HG03039 (cell line): ENCODE data around the gene FBXO24.
"Not testable (repeated sequence)": the region's sequence is repeated elsewhere in the genome, so short reads cannot be mapped to it uniquely, and the experiment has no call there.

Experiments used
- ATAC-seq: cut with Tn5 transposase; IDR thresholded peaks from one replicate; pipeline ENCODE4 v1.9.1; 2021; ENCODE audit warnings: mild to moderate bottlenecking, moderate library complexity; ENCODE audit not compliant: unreplicated experiment

Gene FBXO24

GRCh38 chr7:100586266-100587025 lies at the start of gene FBXO24:
Gene FBXO24, plus strand, starts transcription at chr7:100586328. Its CDS starts 298 bp downstream, at chr7:100586626.
- ATAC-seq, result peak; percentile 85

GRCh38 chr7:100536695-100537094 lies 49.4 kb upstream of the FBXO24 start:
- ATAC-seq, result not testable (repeated sequence)

- ATAC-seq, result no peak
These were observed 47.8 kb upstream of the FBXO24 start for GRCh38 chr7:100538348-100538653.

- ATAC-seq, result peak; percentile 95
These were observed 47.3 kb upstream of the FBXO24 start, which contains the start of gene AGFG2 for GRCh38 chr7:100538654-100539435. Gene AGFG2, plus strand, starts transcription at chr7:100539203. Its CDS starts 144 bp downstream, at chr7:100539347.

- no peak for ATAC-seq
These were observed 46.6 kb upstream of the FBXO24 start for GRCh38 chr7:100539436-100540006.

- ATAC-seq, result no peak
These were observed 45.9 kb upstream of the FBXO24 start for GRCh38 chr7:100540073-100540723.

GRCh38 chr7:100541309-100541708 lies 44.8 kb upstream of the FBXO24 start:
- ATAC-seq, result not testable (repeated sequence)

- ATAC-seq, result no peak
These were observed 42.5 kb upstream of the FBXO24 start for GRCh38 chr7:100543586-100543985.

GRCh38 chr7:100544386-100544785 lies 41.7 kb upstream of the FBXO24 start:
- no peak for ATAC-seq

GRCh38 chr7:100544967-100545359 lies 41.2 kb upstream of the FBXO24 start:
- no peak for ATAC-seq

- ATAC-seq, result peak; percentile 38
These were observed 40.6 kb upstream of the FBXO24 start for GRCh38 chr7:100545360-100546128.

GRCh38 chr7:100546129-100546925 lies 39.8 kb upstream of the FBXO24 start:
- no peak for ATAC-seq

GRCh38 chr7:100546926-100547800 lies 39.0 kb upstream of the FBXO24 start:
- no peak for ATAC-seq

- no peak for ATAC-seq
These were observed 38.3 kb upstream of the FBXO24 start for GRCh38 chr7:100547872-100548271.

GRCh38 chr7:100548446-100548845 lies 37.7 kb upstream of the FBXO24 start:
- not testable (repeated sequence) for ATAC-seq

GRCh38 chr7:100552532-100552931 lies 33.6 kb upstream of the FBXO24 start:
- no peak for ATAC-seq

- ATAC-seq, result no peak
These were observed 33.1 kb upstream of the FBXO24 start for GRCh38 chr7:100553032-100553431.

- ATAC-seq, result no peak
These were observed 30.4 kb upstream of the FBXO24 start for GRCh38 chr7:100555701-100556100.

GRCh38 chr7:100556541-100556940 lies 29.6 kb upstream of the FBXO24 start:
- no peak for ATAC-seq
